GM19328 (cell line): ENCODE measurements around the gene SH2B3.

ENCODE experiments used
- ATAC-seq: cut with Tn5 transposase; IDR thresholded peaks from one replicate; pipeline ENCODE4 v1.9.1; 2021; ENCODE audit warnings: mild to moderate bottlenecking, moderate library complexity; ENCODE audit not compliant: unreplicated experiment

The SH2B3 gene

GRCh38 chr12:111408686-111409402 lies 3.1 kb downstream of the SH2B3 start:
- ATAC-seq: no peak

GRCh38 chr12:111409403-111409779 lies 3.7 kb downstream of the SH2B3 start:
- ATAC-seq: no peak

- ATAC-seq: no peak
Observed at GRCh38 chr12:111409780-111410430, 4.2 kb downstream of the SH2B3 start.

GRCh38 chr12:111410431-111411184 lies 4.9 kb downstream of the SH2B3 start:
- ATAC-seq: no peak

- no peak for ATAC-seq
Observed at GRCh38 chr12:111411185-111411764, 5.6 kb downstream of the SH2B3 start.

- ATAC-seq: no peak
Observed at GRCh38 chr12:111412007-111412829, 6.5 kb downstream of the SH2B3 start.

GRCh38 chr12:111412830-111413441 lies 7.2 kb downstream of the SH2B3 start:
- no peak for ATAC-seq

GRCh38 chr12:111413442-111414086 lies 7.8 kb downstream of the SH2B3 start:
- ATAC-seq: no peak

- no peak for ATAC-seq
Observed at GRCh38 chr12:111414711-111415252, 9.1 kb downstream of the SH2B3 start.

GRCh38 chr12:111417290-111417689 lies 11.6 kb downstream of the SH2B3 start:
- ATAC-seq: no peak

- no peak for ATAC-seq
Observed at GRCh38 chr12:111417784-111418593, 12.3 kb downstream of the SH2B3 start.

GRCh38 chr12:111418594-111418880 lies 12.8 kb downstream of the SH2B3 start:
- ATAC-seq: no peak

GRCh38 chr12:111419784-111420183 lies 14.1 kb downstream of the SH2B3 start:
- ATAC-seq: no peak

GRCh38 chr12:111420494-111420893 lies 14.8 kb downstream of the SH2B3 start:
- ATAC-seq: no peak

- no peak for ATAC-seq
Observed at GRCh38 chr12:111424189-111424792, 18.6 kb downstream of the SH2B3 start.

- no peak for ATAC-seq
Observed at GRCh38 chr12:111424793-111425251, 19.1 kb downstream of the SH2B3 start.

- ATAC-seq: no peak
Observed at GRCh38 chr12:111425655-111426054, 19.9 kb downstream of the SH2B3 start.
